Pancreas (tissue), 10 donors: ENCODE measurements around the gene PRKCH. TPM values are rescaled to one million over a fixed set of nuclear protein-coding genes. Genes with fewer than 3 reads are reported as not detected.
"Not testable (repeated sequence)": the region's sequence is repeated elsewhere in the genome, so short reads cannot be mapped to it uniquely, and the experiment has no call there.

Experiments used
- ATAC-seq, 4 donors: fragments of 200-7000 bp; cut with Tn5 transposase; one replicate each; pipeline versions ENCODE4 v1.8.0 to v1.9.1; 2020; ENCODE audit warnings: mild to moderate bottlenecking in 4 of 4, moderate library complexity in 4 of 4
- DNase-seq, 6 donors: peaks; one replicate each; pipeline ENCODE4 v3.0.0-alpha.2; 2020
- FAIRE-seq: peaks from 2 replicates; lab custom pipeline; 2012; peaks lifted over from hg19 to GRCh38; lab: Jason Lieb, UNC
- H3K27ac ChIP-seq, 4 donors: fragments of 200-600 bp; sonication (generic); 1 replicate in 3 of 4; 2 replicates in 1 of 4; pipeline versions ENCODE4 v1.5.0 to v1.8.0; 2020
- H3K27me3 ChIP-seq, 4 donors: fragments of 200-600 bp; one replicate each; pipeline ENCODE4 v1.8.0; 2021
- H3K36me3 ChIP-seq, 3 donors: fragments of 200-600 bp; sonication (generic) in 1 of 3; one replicate each; pipeline versions ENCODE4 v1.5.0 to v1.8.0; 2020 to 2021
- H3K4me1 ChIP-seq, 3 donors: fragments of 200-600 bp; one replicate each; pipeline ENCODE4 v1.8.0; 2021
- H3K4me3 ChIP-seq, 4 donors: fragments of 200-600 bp; sonication (generic) in 2 of 4; one replicate each; pipeline versions ENCODE4 v1.5.0 to v1.8.0; 2020 to 2021
- H3K9me3 ChIP-seq, 4 donors: fragments of 200-600 bp; one replicate each; pipeline ENCODE4 v1.8.0; 2021
- WGBS, 2 donors: extraction: QIAGEN DNeasy Blood & Tissue Kit; methylation state at CpG; one replicate each; pipeline ENCODE4 v1.1.7; 2013; 5-methylcytosine and 5-hydroxymethylcytosine counted together
- intact Hi-C, 3 donors: fragments of 100-400 bp; cut with DNase I; formaldehyde crosslinking; loops; one replicate each; pipeline versions ENCODE4 v1.11.1 to v1.14.2; 2022
- polyA plus RNA-seq, 2 donors: library from polyadenylated mRNA; stranded (reverse); fragments of 200-250 nt; gene quantifications; one replicate each; pipeline ENCODE4 v1.2.3, GENCODE V29; 2013
- total RNA-seq, 6 donors: library from RNA; stranded (reverse); fragmentation: NEBNext Ultra II Directional in 4 of 6; extraction: Animal tissue kit (Norgen Biotek cat#: 25700) in 4 of 6; gene quantifications; one replicate each; pipeline versions ENCODE4 v1.2.1 to v1.2.4, GENCODE V29; 2021 to 2023
- TF ChIP-seq, protein P1 (sequence below), 4 donors: fragments of 200-600 bp; sonication (generic) in 3 of 4; IDR thresholded peaks; one replicate each; pipeline versions ENCODE4 v1.5.0 to v1.8.0; 2021; ENCODE audit warnings: antibody characterized with exemption in 4 of 4
- donor health status: healthy with polysubstance abuse.
- donor health status: DM: no; HTN: no; CAD: no; lungs with moderate emphysema.
- donor health status: DM: no; HTN: no; CAD: no.
- donor health status: control.
- donor health status: control.
- donor health status: Bipolar disorder and iron deficiency.
- donor health status: DM: yes; HTN: yes; CAD: no.
- donor health status: DM: no; HTN: no; CAD: no.
- donor health status: DM: no; HTN: no; CAD: no.
- donor health status: DM: yes; HTN: yes; CAD: no.

The PRKCH gene
- total and polyA plus RNA-seq, 8 donors = 3.6 to 16.9 (median 8.9) TPM

DNA sequence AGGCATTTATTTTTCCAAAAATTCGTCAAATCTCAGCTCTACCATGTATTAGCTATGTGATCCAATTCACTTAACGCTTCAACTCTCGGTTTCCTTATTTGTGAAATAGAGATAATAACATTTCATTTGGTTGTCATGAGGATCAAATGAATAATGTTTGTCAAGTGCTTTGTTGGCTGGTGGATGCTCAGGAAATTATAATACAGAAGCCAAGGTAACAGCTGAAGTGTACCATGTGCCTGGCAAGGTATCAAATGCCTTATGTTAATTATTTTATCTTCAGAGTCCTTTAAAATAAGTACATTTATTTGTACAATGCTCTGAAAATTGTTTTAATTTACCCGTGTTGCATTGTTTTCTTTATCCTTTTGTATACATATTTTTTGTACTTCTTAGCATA, 6.1 kb upstream of the PRKCH start:
- intact Hi-C loops = no loop called here
- TF ChIP-seq, protein P1, sequence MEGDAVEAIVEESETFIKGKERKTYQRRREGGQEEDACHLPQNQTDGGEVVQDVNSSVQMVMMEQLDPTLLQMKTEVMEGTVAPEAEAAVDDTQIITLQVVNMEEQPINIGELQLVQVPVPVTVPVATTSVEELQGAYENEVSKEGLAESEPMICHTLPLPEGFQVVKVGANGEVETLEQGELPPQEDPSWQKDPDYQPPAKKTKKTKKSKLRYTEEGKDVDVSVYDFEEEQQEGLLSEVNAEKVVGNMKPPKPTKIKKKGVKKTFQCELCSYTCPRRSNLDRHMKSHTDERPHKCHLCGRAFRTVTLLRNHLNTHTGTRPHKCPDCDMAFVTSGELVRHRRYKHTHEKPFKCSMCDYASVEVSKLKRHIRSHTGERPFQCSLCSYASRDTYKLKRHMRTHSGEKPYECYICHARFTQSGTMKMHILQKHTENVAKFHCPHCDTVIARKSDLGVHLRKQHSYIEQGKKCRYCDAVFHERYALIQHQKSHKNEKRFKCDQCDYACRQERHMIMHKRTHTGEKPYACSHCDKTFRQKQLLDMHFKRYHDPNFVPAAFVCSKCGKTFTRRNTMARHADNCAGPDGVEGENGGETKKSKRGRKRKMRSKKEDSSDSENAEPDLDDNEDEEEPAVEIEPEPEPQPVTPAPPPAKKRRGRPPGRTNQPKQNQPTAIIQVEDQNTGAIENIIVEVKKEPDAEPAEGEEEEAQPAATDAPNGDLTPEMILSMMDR (IDR thresholded peaks at IDR 0.05) = no peak
- no peak for FAIRE-seq

DNA sequence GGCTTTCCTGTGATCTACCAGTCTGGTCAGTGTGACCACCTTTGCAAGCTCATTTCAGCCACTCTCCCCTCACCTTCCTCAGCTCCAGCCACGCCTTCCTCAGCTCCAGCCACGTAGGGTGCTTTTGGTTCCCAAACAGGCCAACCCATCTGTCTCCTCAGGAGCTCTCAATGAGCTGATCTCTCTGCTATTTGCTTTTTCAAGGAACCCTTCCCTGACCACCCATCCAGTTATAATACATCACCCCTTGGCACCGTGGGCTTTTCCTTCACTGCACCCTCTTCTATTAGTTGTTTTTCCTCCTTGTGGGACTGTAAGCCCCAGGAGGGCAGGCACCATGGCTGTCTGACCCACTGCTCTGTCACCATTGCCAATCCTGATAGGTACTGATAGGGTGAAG, 2.3 kb upstream of the PRKCH start:
- WGBS, 2 donors = 82 to 89% methylated on average over 3 of the region's 3 CpGs
- no peak for FAIRE-seq

More for the DNA sequence above, 6.1 kb upstream of the PRKCH start:
- no peak overlapping the region for H3K4me3 ChIP-seq
- H3K4me1 ChIP-seq = no peaks in the 10 kb centered on the region
- WGBS, 2 donors = 75 to 85% methylated on average over 4 of the region's 4 CpGs
- no peaks in the 10 kb centered on the region for H3K9me3 ChIP-seq
- ATAC-seq (no peak), DNase-seq (no peak)
- H3K36me3 ChIP-seq = no peaks in the 10 kb centered on the region
- H3K27me3 ChIP-seq = no peaks in the 10 kb centered on the region
- H3K27ac ChIP-seq = no peak overlapping the region

DNA sequence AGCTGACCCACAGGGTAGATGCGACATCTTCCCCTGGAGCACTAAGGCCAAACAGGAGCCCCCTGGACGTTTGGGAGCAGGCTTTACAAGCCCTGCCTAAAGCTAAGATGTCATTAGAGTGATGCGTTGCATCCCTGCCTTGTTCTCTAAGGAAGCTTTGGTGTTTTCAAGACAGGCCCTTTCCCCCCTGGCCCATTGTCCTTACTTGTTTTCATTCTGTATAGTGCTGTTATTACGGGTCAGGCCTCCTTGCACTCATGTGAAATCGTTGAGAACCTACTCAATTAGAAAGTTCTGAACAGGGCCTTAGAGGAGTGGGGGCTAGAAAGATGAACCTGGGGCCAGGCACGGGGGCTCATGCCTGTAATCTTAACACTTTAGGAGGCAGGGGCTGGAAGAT, 1.7 kb upstream of the PRKCH start:
- no peak overlapping the region for H3K27ac ChIP-seq
- H3K9me3 ChIP-seq = no peaks in the 10 kb centered on the region
- H3K4me1 ChIP-seq = no peaks in the 10 kb centered on the region
- intact Hi-C loops = no loop called here
- WGBS, 2 donors = 81% methylated on average over 6 of the region's 6 CpGs
- no peaks in the 10 kb centered on the region for H3K36me3 ChIP-seq
- TF ChIP-seq, protein P1 (IDR thresholded peaks at IDR 0.05) = no peak
- no peak for ATAC-seq
- no peak for DNase-seq
- no peaks in the 10 kb centered on the region for H3K27me3 ChIP-seq
- no peak overlapping the region for H3K4me3 ChIP-seq
- FAIRE-seq = no peak

More for the DNA sequence above, 2.3 kb upstream of the PRKCH start:
- Histone ChIP-seq H3K9me3 (no peaks in the 10 kb centered on the region), H3K4me3 (no peak overlapping the region), H3K36me3 (no peaks in the 10 kb centered on the region), H3K4me1 (no peaks in the 10 kb centered on the region), H3K27me3 (no peaks in the 10 kb centered on the region), H3K27ac (no peak overlapping the region)
- intact Hi-C loops = no loop called here
- no peak for DNase-seq
- ATAC-seq = no peak
- TF ChIP-seq, protein P1 (IDR thresholded peaks at IDR 0.05) = no peak

DNA sequence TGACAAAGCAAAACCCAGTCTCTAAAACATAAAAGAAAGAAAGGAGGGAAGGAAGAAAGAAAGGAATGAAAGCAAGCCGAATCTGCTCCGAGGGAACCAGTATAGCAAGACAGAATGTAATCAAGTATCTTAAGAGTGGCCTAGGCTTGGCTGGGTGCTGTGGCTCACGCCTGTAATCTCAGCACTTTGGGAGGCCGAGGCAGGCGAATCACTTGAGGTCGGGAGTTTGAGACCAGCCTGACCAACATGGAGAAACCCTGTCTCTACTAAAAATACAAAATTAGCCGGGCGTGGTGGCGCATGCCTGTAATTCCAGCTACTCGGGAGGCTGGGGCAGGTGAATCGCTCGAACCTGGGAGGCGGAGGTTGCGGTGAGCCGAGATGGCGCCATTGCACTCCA, 1.2 kb upstream of the PRKCH start:
- H3K27ac ChIP-seq, FAIRE-seq, DNase-seq, ATAC-seq, H3K9me3 ChIP-seq, H3K36me3 ChIP-seq, intact Hi-C loops, H3K4me3 ChIP-seq, H3K27me3 ChIP-seq, H3K4me1 ChIP-seq: not testable (repeated sequence)
- WGBS, 2 donors = 93 to 95% methylated on average over 16 of the region's 16 CpGs

DNA sequence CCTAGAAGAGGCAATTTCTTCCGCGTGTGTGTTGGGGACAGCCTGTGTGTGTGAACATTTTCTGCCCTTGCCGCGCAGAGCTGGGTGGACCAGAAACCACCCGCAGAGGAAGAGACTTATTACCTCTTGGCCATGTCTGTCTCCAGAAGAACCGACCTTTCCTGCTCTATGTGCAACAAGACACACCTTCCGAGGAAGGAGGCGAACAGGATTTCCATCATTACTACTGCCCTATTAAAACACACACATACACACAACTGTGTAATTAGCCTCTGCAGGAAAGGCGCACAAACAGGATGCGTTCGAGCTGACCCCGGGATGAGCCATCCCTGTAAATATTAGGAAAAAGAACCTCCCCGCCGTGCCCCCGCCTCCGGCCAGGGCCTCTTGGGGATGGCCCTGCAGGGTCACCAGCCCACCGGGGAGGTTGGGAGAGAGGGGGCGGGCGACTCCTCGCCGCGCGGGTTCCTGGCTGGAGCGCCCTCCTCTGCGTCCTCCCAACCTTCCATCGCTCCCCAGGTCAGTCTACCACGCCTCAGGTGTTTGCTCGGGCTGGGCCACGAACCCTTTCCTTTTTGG, 484 bp upstream of the PRKCH start:
- Histone ChIP-seq H3K36me3 (no peaks in the 10 kb centered on the region), H3K9me3 (no peaks in the 10 kb centered on the region), H3K27me3 (no peaks in the 10 kb centered on the region), H3K27ac (peak overlapping the region; percentile 38 to 70 (median 60)), H3K4me1 (no peaks in the 10 kb centered on the region), H3K4me3 (peak overlapping the region; percentile 33 to 91 (median 65))
- intact Hi-C loops = no loop called here
- DNase-seq (no peak), FAIRE-seq (no peak), ATAC-seq (peak in 3 of 4 donors; percentile 8 to 11 (median 10))
- WGBS, 2 donors = 23 to 24% methylated on average over 29 of the region's 29 CpGs
- TF ChIP-seq, protein P1 (IDR thresholded peaks at IDR 0.05) = no peak
